ENCODE measurements around the gene AIPL1. TPM values are rescaled to one million over a fixed set of nuclear protein-coding genes. Genes with fewer than 3 reads are reported as not detected.

AIPL1 gene
- total RNA-seq, 2 donors from 2014 or later: not detected

GRCh38 chr17:6374761-6375312 is 60.1 kb downstream of the AIPL1 start:
- peaks cover 5 to 17% of the 10 kb centered on the region in 2 donors for H3K36me3 Mint-ChIP-seq
- peak overlapping the region; percentile 12 to 65 for H3K27ac Mint-ChIP-seq
- peaks cover 0 to 17% of the 10 kb centered on the region in 2 donors for H3K9me3 Mint-ChIP-seq
- ATAC-seq: peak; percentile 94 to 97
- peak; percentile 59 to 86 for DNase-seq (ENCODE audit: low spot score in 2 of 2)

GRCh38 chr17:6374271-6374691 is 60.6 kb downstream of the AIPL1 start:
- Mint-ChIP-seq H3K36me3 (peaks cover 5 to 17% of the 10 kb centered on the region in 2 donors), H3K9me3 (peaks cover 0 to 17% of the 10 kb centered on the region in 2 donors), H3K27ac (peak overlapping the region; percentile 12 to 65)
- DNase-seq (ENCODE audit: low spot score in 2 of 2) (no peak), ATAC-seq (peak; percentile 47 to 62)

Other genes starting within 250 kb of the AIPL1 start
- gene PIMREG, start 9.3 kb upstream of the AIPL1 start, total RNA-seq: 10 to 100 TPM; 13.0 to 13.1 TPM
- gene PITPNM3, start 121.4 kb upstream of the AIPL1 start, total RNA-seq: 1 to 10 TPM in 1 of 2 donors, under 1 TPM in 1; 0.87 to 1.2 TPM
- 10 to 100 TPM; 17.4 to 22.3 TPM for gene KIAA0753, start 205.6 kb upstream of the AIPL1 start, total RNA-seq
- gene TXNDC17, start 205.9 kb upstream of the AIPL1 start, total RNA-seq: 100 to 1,000 TPM in 1 of 2 donors, 10 to 100 TPM in 1; 67.7 to 131 TPM
- gene MED31, start 216.5 kb upstream of the AIPL1 start, total RNA-seq: 10 to 100 TPM; 19.9 to 25.1 TPM
- gene C17orf100, start 216.6 kb upstream of the AIPL1 start, total RNA-seq: 1 to 10 TPM in 1 of 2 donors, under 1 TPM in 1; 0.89 to 2.3 TPM